OCI-LY7 (cell line): ENCODE results near the gene MADD.

ENCODE experiments used
- EZH2phosphoT487 ChIP-seq: fragments of 200-600 bp; sonication (generic); IDR thresholded peaks from 2 replicates; pipeline ENCODE4 v1.6.1; 2018; ENCODE audit warnings: low read depth, borderline replicate concordance, mild to moderate bottlenecking, mixed run types, antibody characterized with exemption, low read length, moderate library complexity, mixed read lengths
- TF ChIP-seq, protein P1 (sequence below): fragments of 200-600 bp; sonication (generic); conservative IDR thresholded peaks from 2 replicates; pipeline ENCODE4 v1.5.1; 2014; ENCODE audit warnings: mild to moderate bottlenecking, antibody characterized with exemption, low read length, moderate library complexity, mixed read lengths

DNA sequence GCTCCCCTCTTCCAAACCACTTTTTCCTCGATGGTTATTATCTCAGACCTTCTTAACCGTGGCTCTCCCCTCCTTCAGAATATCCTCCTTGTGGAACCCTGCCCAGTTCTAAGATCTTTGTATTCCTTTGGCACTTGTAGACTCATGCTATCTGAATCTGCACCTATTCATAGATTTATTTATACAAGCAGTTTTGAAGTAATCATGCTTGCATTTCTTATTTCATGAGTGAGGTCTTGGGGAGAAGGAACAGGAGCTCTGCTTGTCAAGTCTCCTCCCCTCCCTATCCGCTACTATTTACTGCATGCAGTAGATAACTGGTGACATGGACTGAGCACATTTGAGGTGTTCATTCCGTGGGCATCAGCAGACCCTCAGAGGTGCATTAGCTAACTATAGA, 5.4 kb upstream of the MADD start:
- TF ChIP-seq, protein P1, sequence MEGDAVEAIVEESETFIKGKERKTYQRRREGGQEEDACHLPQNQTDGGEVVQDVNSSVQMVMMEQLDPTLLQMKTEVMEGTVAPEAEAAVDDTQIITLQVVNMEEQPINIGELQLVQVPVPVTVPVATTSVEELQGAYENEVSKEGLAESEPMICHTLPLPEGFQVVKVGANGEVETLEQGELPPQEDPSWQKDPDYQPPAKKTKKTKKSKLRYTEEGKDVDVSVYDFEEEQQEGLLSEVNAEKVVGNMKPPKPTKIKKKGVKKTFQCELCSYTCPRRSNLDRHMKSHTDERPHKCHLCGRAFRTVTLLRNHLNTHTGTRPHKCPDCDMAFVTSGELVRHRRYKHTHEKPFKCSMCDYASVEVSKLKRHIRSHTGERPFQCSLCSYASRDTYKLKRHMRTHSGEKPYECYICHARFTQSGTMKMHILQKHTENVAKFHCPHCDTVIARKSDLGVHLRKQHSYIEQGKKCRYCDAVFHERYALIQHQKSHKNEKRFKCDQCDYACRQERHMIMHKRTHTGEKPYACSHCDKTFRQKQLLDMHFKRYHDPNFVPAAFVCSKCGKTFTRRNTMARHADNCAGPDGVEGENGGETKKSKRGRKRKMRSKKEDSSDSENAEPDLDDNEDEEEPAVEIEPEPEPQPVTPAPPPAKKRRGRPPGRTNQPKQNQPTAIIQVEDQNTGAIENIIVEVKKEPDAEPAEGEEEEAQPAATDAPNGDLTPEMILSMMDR, result no peak
- no peak for TF ChIP-seq EZH2phosphoT487
